H1 (cell line): ENCODE results near the gene SDHAF2. TPM values are rescaled to one million over a fixed set of nuclear protein-coding genes. Genes with fewer than 3 reads are reported as not detected.

Experiments
- CTCF ChIA-PET: fragments of 300-600 bp; sonication (Branson Sonifier 250); formaldehyde crosslinking; loops from one replicate; lab custom pipeline; 2021; ENCODE audit not compliant: partially characterized antibody; lab: Charles Lee
- POLR2A ChIA-PET: fragments of 300-600 bp; sonication (Branson Sonifier 250); formaldehyde crosslinking; loops from one replicate; lab custom pipeline; 2021; ENCODE audit warnings: inconsistent platforms; ENCODE audit not compliant: partially characterized antibody; lab: Charles Lee
- DNase-seq, 2 experiments: peaks; one replicate each; pipeline versions ENCODE4 v3.0.0 to v3.0.0-alpha.2; 2010 to 2022; ENCODE audit warnings: low spot score in 2 of 2, low read depth in 1 of 2, mixed read lengths in 1 of 2
- FAIRE-seq: peaks from 2 replicates; lab custom pipeline; 2011; peaks lifted over from hg19 to GRCh38; lab: Jason Lieb, UNC
- H2AFZ ChIP-seq: 2 replicates; pipeline ENCODE4 v1.8.1; 2012; ENCODE audit warnings: low read length, inconsistent platforms
- H2AK5ac ChIP-seq: 2 replicates; pipeline ENCODE4 v1.6.1; 2013; ENCODE audit warnings: low read depth, low read length
- H2BK120ac ChIP-seq: replicated peaks from 2 replicates; pipeline ENCODE3; 2013; ENCODE audit warnings: low read depth, low read length, inconsistent platforms
- H2BK12ac ChIP-seq: 2 replicates; pipeline ENCODE4 v1.6.1; 2013; ENCODE audit warnings: low read depth, low read length
- H2BK15ac ChIP-seq: 2 replicates; pipeline ENCODE4 v1.6.1; 2013; ENCODE audit warnings: low read length
- H2BK20ac ChIP-seq: 2 replicates; pipeline ENCODE4 v1.6.1; 2013; ENCODE audit warnings: low read length
- H2BK5ac ChIP-seq: 2 replicates; pipeline ENCODE4 v1.6.1; 2013; ENCODE audit warnings: low read depth, low read length
- H3K14ac ChIP-seq: 2 replicates; pipeline ENCODE4 v1.6.1; 2013; ENCODE audit warnings: inconsistent platforms; ENCODE audit not compliant: insufficient read length
- H3K18ac ChIP-seq: 2 replicates; pipeline ENCODE4 v1.6.1; 2013; ENCODE audit warnings: low read length; ENCODE audit errors: extremely low read depth
- H3K23ac ChIP-seq: 2 replicates; pipeline ENCODE4 v1.6.1; 2013; ENCODE audit warnings: inconsistent platforms; ENCODE audit not compliant: insufficient read length
- H3K23me2 ChIP-seq: 2 replicates; pipeline ENCODE4 v1.6.1; 2013; ENCODE audit warnings: low read depth, low read length
- H3K27ac ChIP-seq: 2 replicates; pipeline ENCODE4 v1.6.1; 2011; ENCODE audit warnings: low read depth, low read length, inconsistent platforms
- H3K27me3 ChIP-seq, 4 experiments: replicated peaks in 1 of 4; 1 replicate in 1 of 4; 2 replicates in 3 of 4; pipeline versions ENCODE4 v1.6.1 to v1.8.1; 2011 to 2013; ENCODE audit warnings: low read length in 3 of 4, mild to moderate bottlenecking in 3 of 4, inconsistent platforms in 2 of 4, mixed read lengths in 2 of 4, moderate library complexity in 1 of 4; ENCODE audit not compliant: control insufficient read depth in 3 of 4, insufficient read depth in 3 of 4; ENCODE audit errors: extremely low read depth in 1 of 4
- H3K36me3 ChIP-seq, 4 experiments: 2 replicates each; pipeline versions ENCODE4 v1.6.1 to v1.8.1; 2011 to 2013; ENCODE audit warnings: mild to moderate bottlenecking in 4 of 4, low read length in 3 of 4, moderate library complexity in 2 of 4, control low read depth in 1 of 4, inconsistent platforms in 1 of 4; ENCODE audit not compliant: insufficient read depth in 4 of 4, control insufficient read depth in 2 of 4
- H3K4ac ChIP-seq: replicated peaks from 2 replicates; pipeline ENCODE3; 2013; ENCODE audit warnings: low read length, low read depth, mixed read lengths, inconsistent platforms; ENCODE audit not compliant: insufficient read length
- H3K4me1 ChIP-seq, 4 experiments: replicated peaks in 1 of 4; 1 replicate in 1 of 4; 2 replicates in 3 of 4; pipeline versions ENCODE4 v1.6.1 to v1.8.1; 2011 to 2013; ENCODE audit warnings: low read length in 3 of 4, inconsistent platforms in 2 of 4, mixed read lengths in 1 of 4; ENCODE audit not compliant: insufficient read depth in 4 of 4, control insufficient read depth in 3 of 4
- H3K4me2 ChIP-seq, 2 experiments: 2 replicates each; pipeline versions ENCODE4 v1.6.1 to v1.8.1; 2011 to 2013; ENCODE audit warnings: low read depth in 2 of 2, low read length in 2 of 2, control low read depth in 1 of 2, inconsistent platforms in 1 of 2, mild to moderate bottlenecking in 1 of 2; ENCODE audit not compliant: insufficient read depth in 1 of 2
- H3K4me3 ChIP-seq, 4 experiments: fragments of 200-600, 300-600 bp in 1 of 4; sonication (generic), shearing (Covaris generic), sonication (Bioruptor Twin) in 1 of 4; 2 replicates each; pipeline versions ENCODE4 v1.5.1 to v1.8.1; 2011 to 2016; ENCODE audit warnings: low read length in 4 of 4, low read depth in 3 of 4, control low read depth in 2 of 4, inconsistent platforms in 2 of 4, mild to moderate bottlenecking in 2 of 4, mixed read lengths in 1 of 4, moderate library complexity in 1 of 4; ENCODE audit not compliant: insufficient read depth in 2 of 4; ENCODE audit errors: extremely low read depth in 1 of 4
- H3K56ac ChIP-seq: replicated peaks from 2 replicates; pipeline ENCODE3; 2013; ENCODE audit warnings: low read depth, mild to moderate bottlenecking, mixed read lengths, low read length, inconsistent platforms; ENCODE audit not compliant: insufficient read length
- H3K79me1 ChIP-seq: 2 replicates; pipeline ENCODE4 v1.6.1; 2013; ENCODE audit warnings: low read depth, low read length, control low read depth
- H3K79me2 ChIP-seq, 2 experiments: 2 replicates each; pipeline versions ENCODE4 v1.6.1 to v1.8.1; 2012 to 2013; ENCODE audit warnings: low read length in 2 of 2, mild to moderate bottlenecking in 2 of 2, inconsistent platforms in 1 of 2; ENCODE audit not compliant: insufficient read depth in 2 of 2, control insufficient read depth in 1 of 2
- H3K9ac ChIP-seq, 4 experiments: replicated peaks in 1 of 4; 1 replicate in 1 of 4; 2 replicates in 3 of 4; pipeline versions ENCODE4 v1.6.1 to v1.8.1; 2011 to 2013; ENCODE audit warnings: low read depth in 3 of 4, low read length in 3 of 4, control low read depth in 2 of 4, mild to moderate bottlenecking in 2 of 4, moderate library complexity in 2 of 4, inconsistent platforms in 1 of 4; ENCODE audit errors: extremely low read depth in 1 of 4
- H3K9me3 ChIP-seq, 2 experiments: 2 replicates each; pipeline versions ENCODE4 v1.6.1 to v1.8.1; 2012 to 2013; ENCODE audit warnings: mild to moderate bottlenecking in 2 of 2, moderate library complexity in 2 of 2, control low read depth in 1 of 2, inconsistent platforms in 1 of 2, low read depth in 1 of 2, low read length in 1 of 2, mixed read lengths in 1 of 2; ENCODE audit not compliant: insufficient read depth in 2 of 2
- H4K20me1 ChIP-seq, 2 experiments: replicated peaks in 1 of 2; 2 replicates each; pipeline versions ENCODE3 to v1.8.1; 2011 to 2013; ENCODE audit warnings: inconsistent platforms in 2 of 2, low read length in 2 of 2, mild to moderate bottlenecking in 1 of 2; ENCODE audit not compliant: insufficient read depth in 2 of 2, control insufficient read depth in 1 of 2
- H4K5ac ChIP-seq: 2 replicates; pipeline ENCODE4 v1.6.1; 2013; ENCODE audit warnings: low read length, low read depth, mixed read lengths, inconsistent platforms; ENCODE audit not compliant: insufficient read length
- H4K8ac ChIP-seq: 2 replicates; pipeline ENCODE4 v1.8.0; 2013; ENCODE audit warnings: mild to moderate bottlenecking, moderate library complexity, low read length, inconsistent platforms; ENCODE audit not compliant: insufficient read depth; ENCODE audit errors: extremely low read depth
- H4K91ac ChIP-seq: replicated peaks from 2 replicates; pipeline ENCODE3; 2013; ENCODE audit warnings: low read length, mixed read lengths, inconsistent platforms; ENCODE audit not compliant: insufficient read length
- BACH1 ChIP-seq: IDR thresholded peaks from 2 replicates; pipeline ENCODE4 v1.6.1; 2012; ENCODE audit warnings: low read length, improper control_type of control experiment
- BCL11A ChIP-seq, 2 experiments: IDR thresholded peaks; one replicate each; pipeline ENCODE4 v1.6.1; 2011; ENCODE audit warnings: low read depth in 2 of 2, low read length in 2 of 2, mild to moderate bottlenecking in 2 of 2
- CTBP2 ChIP-seq: IDR thresholded peaks from 2 replicates; pipeline ENCODE4 v1.7.0; 2011; ENCODE audit warnings: borderline replicate concordance, mild to moderate bottlenecking, moderate library complexity, mixed read lengths, low read length; ENCODE audit not compliant: insufficient read depth, insufficient read length
- CTCF ChIP-seq, 3 experiments: IDR thresholded peaks; 1 replicate in 2 of 3; 2 replicates in 1 of 3; pipeline versions ENCODE4 v1.5.1 to v1.6.1; 2011; ENCODE audit warnings: low read length in 3 of 3, mild to moderate bottlenecking in 3 of 3, inconsistent platforms in 2 of 3, low read depth in 1 of 3, moderate library complexity in 1 of 3; ENCODE audit not compliant: insufficient read depth in 1 of 3; ENCODE audit errors: control extremely low read depth in 1 of 3
- EGR1 ChIP-seq: IDR thresholded peaks from 2 replicates; pipeline ENCODE4 v1.6.1; 2011; ENCODE audit warnings: low read depth, low read length, borderline replicate concordance
- JUND ChIP-seq: IDR thresholded peaks from 2 replicates; pipeline ENCODE4 v1.6.1; 2011; ENCODE audit warnings: mild to moderate bottlenecking, improper control_type of control experiment, low read length
- KDM1A ChIP-seq: fragments of 200-600, 300-600 bp; sonication (generic); IDR thresholded peaks from 2 replicates; pipeline ENCODE4 v1.7.1; 2016; ENCODE audit warnings: mild to moderate bottlenecking, low read length, borderline replicate concordance
- MAFK ChIP-seq: IDR thresholded peaks from 2 replicates; pipeline ENCODE4 v1.6.1; 2012; ENCODE audit warnings: low read depth, mild to moderate bottlenecking, improper control_type of control experiment, low read length
- POLR2A ChIP-seq, 2 experiments: IDR thresholded peaks; 1 replicate in 1 of 2; 2 replicates in 1 of 2; pipeline ENCODE4 v1.6.1; 2011; ENCODE audit warnings: low read depth in 2 of 2, low read length in 2 of 2, mild to moderate bottlenecking in 2 of 2; ENCODE audit errors: control extremely low read depth in 1 of 2
- RAD21 ChIP-seq, 2 experiments: IDR thresholded peaks in 1 of 2; conservative IDR thresholded peaks in 1 of 2; 2 replicates each; pipeline ENCODE4 v1.6.1; 2011; ENCODE audit warnings: low read depth in 2 of 2, low read length in 2 of 2, improper control_type of control experiment in 1 of 2, inconsistent platforms in 1 of 2, mild to moderate bottlenecking in 1 of 2, moderate library complexity in 1 of 2
- SP1 ChIP-seq: IDR thresholded peaks from 2 replicates; pipeline ENCODE4 v1.6.1; 2011; ENCODE audit warnings: low read depth, low read length
- WGBS, 2 experiments: shearing (Covaris generic) in 1 of 2; methylation state at CpG; one replicate each; pipeline versions ENCODE4 v1.1.6 to v1.1.7; 2013 to 2015; ENCODE audit warnings: low lambda C conversion rate in 2 of 2, mixed read lengths in 2 of 2, inconsistent platforms in 1 of 2, low coverage in 1 of 2, missing lambda C conversion rate in 1 of 2; ENCODE audit not compliant: insufficient replicate concordance in 2 of 2, insufficient coverage in 1 of 2, insufficient read length in 1 of 2; ENCODE audit errors: extremely low coverage in 1 of 2, missing lambda C conversion rate in 1 of 2; 5-methylcytosine and 5-hydroxymethylcytosine counted together
- polyA plus RNA-seq, 7 experiments: library from polyadenylated mRNA; depleted of rRNA in 3 of 7; stranded (reverse) in 5 of 7; unstranded in 2 of 7; fragments of >200 nt in 5 of 7; fragments of 200-250 nt in 2 of 7; gene quantifications; 1 replicate in 5 of 7; 2 replicates in 1 of 7; 4 replicates in 1 of 7; pipeline versions ENCODE4 v1.2.1 to v1.2.3, GENCODE V29; 2011 to 2013; ENCODE audit warnings: missing spikeins in 2 of 7, mixed read lengths in 2 of 7
- total RNA-seq: library from RNA; stranded (reverse); fragmentation: NEBNext Ultra II Directional; extraction: Animal tissue kit (Norgen Biotek cat#: 25700); gene quantifications from 2 replicates; pipeline ENCODE4 v1.2.1, GENCODE V29; 2021

The SDHAF2 gene
- total and polyA plus RNA-seq, 2 of the 8 experiments (the other 6 are each of a cell fraction or from before 2014, with no cell fraction given): 41.0 to 114 TPM

- Histone ChIP-seq H3K36me3 (peaks cover 55 to 95% (median 86%) of the 10 kb centered on the region in 4 experiments), H3K4me2 (no peak overlapping the region), H2BK12ac (no peak overlapping the region), H3K23me2 (no peaks in the 10 kb centered on the region), H3K14ac (no peak overlapping the region), H2AK5ac (no peak overlapping the region), H3K27me3 (no peaks in the 10 kb centered on the region), H3K79me2 (peaks cover 0 to 39% of the 10 kb centered on the region in 2 experiments; a peak in 3 of 4 replicates), H2BK5ac (no peak overlapping the region), H3K23ac (no peak overlapping the region), H3K9me3 (no peaks in the 10 kb centered on the region), H4K91ac (no peak overlapping the region), H3K27ac (no peak overlapping the region), H2BK20ac (no peak overlapping the region), H3K9ac (no peak overlapping the region), H3K4me3 (no peak overlapping the region), H4K5ac (no peak overlapping the region), H3K18ac (no peak overlapping the region), H4K20me1 (peaks cover 4 to 21% of the 10 kb centered on the region in 2 experiments), H3K4ac (no peak overlapping the region), H2BK15ac (no peak overlapping the region), H4K8ac (no peak overlapping the region), H3K79me1 (peaks cover 12% of the 10 kb centered on the region), H2AFZ (no peak overlapping the region), H2BK120ac (no peak overlapping the region), H3K4me1 (no peaks in the 10 kb centered on the region), H3K56ac (no peak overlapping the region)
- POLR2A ChIA-PET: interaction anchor here (0.8 to 11.2 kb wide), 8 partner anchors 10 to 137 kb away, joined by 3 to 94 read pairs (median 6); partner anchors contain the start of genes CPSF7, CYB561A3, SDHAF2 and TMEM138
- WGBS, 2 experiments: 93% methylated on average over 2 of the region's 2 CpGs; no CpG with 5 or more reads in 1 of the 2 experiments
- DNase-seq: no peak
- CTCF ChIA-PET: interaction anchor here (1.3 kb wide), 1 partner anchor 28 kb away, joined by 5 read pairs; no protein-coding TSS in a partner anchor
- FAIRE-seq: no peak
- TF ChIP-seq CTCF (IDR thresholded peaks at IDR 0.05; ENCODE audit: control extremely low read depth in 1 of 3, insufficient read depth in 1 of 3, low read depth in 1 of 3, low read length in 3 of 3) (no peak), MAFK (no peak), EGR1 (no peak), KDM1A (no peak), SP1 (no peak), BCL11A (IDR thresholded peaks at IDR 0.05; ENCODE audit: low read depth in 2 of 2, low read length in 2 of 2) (no peak), JUND (no peak), RAD21 (IDR thresholded peaks at IDR 0.05 in 1 of 2, conservative IDR thresholded peaks at IDR 0.05 in 1 of 2; ENCODE audit: low read depth in 2 of 2, low read length in 2 of 2) (no peak), BACH1 (no peak), CTBP2 (no peak), POLR2A (IDR thresholded peaks at IDR 0.05; ENCODE audit: control extremely low read depth in 1 of 2, low read depth in 2 of 2, low read length in 2 of 2) (no peak)
Observed at GRCh38 chr11:61417670-61418069, 12.3 kb upstream of the SDHAF2 start.
